HG02840 (cell line): Measurements from ENCODE around the gene GSTM4.

Experiments
- ATAC-seq: cut with Tn5 transposase; IDR thresholded peaks from one replicate; pipeline ENCODE4 v1.9.1; 2021; ENCODE audit warnings: mild to moderate bottlenecking, moderate library complexity, moderate number of reproducible peaks; ENCODE audit not compliant: unreplicated experiment, low FRiP score

Gene GSTM4

DNA sequence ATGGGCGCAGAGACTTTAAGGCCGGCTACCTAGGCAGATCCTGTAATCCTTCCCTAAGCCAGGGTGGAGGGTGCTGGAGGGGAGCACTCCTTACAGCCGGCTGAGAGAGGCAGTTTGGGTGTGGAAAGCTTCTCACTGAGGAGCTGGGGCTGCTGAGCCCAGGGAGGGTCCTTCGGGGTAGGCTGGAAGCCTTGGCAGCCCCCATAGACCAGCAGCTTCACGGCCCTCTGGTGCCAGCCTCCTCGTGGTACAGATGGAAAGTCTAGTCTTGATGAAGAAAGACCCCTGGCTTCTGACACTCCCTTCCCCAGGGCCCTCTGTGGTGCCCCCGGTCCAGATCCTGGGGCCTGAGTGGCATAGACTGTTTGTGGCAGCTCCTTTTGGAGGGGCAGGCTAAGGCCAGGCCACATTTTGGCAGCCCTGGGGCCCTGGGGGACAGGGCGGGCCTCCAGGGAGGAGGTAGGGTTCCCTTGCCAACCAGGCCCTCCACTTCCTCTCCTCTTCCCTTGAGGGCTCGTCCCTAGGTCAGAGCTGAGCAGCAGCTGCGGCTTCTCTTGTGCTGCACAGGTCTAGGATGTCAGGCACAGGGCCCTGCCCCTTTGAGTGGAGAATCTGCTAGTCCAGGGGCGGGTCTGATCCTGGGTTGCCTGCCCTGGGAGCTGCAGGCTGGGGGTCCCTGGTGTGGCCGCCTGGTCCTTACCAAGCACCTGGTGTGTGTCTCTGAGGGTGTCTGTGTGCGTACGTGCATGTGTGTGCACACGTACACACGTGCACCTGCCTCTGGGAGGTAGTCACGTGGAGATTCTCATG is 31.5 kb upstream of the GSTM4 start:
- ATAC-seq = no peak

DNA sequence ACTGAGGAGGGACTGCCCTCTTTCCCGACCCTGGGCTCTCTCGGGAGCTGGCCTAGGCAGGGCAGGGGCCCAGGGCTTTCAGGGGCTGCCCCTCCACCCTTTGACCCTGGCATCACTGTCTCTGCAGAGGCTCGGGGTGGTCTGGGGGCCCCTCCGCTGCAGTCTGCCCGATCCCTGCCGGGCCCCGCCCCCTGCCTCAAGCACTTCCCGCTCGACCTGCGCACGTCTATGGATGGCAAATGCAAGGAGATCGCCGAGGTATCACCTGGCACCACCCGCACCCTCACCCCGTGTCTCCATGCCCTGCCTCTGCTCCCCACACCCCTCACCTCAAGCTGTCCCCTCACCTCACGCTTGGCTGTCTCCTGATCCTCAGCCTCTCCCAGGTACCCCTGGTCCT is 30.7 kb upstream of the GSTM4 start:
- no peak for ATAC-seq

DNA sequence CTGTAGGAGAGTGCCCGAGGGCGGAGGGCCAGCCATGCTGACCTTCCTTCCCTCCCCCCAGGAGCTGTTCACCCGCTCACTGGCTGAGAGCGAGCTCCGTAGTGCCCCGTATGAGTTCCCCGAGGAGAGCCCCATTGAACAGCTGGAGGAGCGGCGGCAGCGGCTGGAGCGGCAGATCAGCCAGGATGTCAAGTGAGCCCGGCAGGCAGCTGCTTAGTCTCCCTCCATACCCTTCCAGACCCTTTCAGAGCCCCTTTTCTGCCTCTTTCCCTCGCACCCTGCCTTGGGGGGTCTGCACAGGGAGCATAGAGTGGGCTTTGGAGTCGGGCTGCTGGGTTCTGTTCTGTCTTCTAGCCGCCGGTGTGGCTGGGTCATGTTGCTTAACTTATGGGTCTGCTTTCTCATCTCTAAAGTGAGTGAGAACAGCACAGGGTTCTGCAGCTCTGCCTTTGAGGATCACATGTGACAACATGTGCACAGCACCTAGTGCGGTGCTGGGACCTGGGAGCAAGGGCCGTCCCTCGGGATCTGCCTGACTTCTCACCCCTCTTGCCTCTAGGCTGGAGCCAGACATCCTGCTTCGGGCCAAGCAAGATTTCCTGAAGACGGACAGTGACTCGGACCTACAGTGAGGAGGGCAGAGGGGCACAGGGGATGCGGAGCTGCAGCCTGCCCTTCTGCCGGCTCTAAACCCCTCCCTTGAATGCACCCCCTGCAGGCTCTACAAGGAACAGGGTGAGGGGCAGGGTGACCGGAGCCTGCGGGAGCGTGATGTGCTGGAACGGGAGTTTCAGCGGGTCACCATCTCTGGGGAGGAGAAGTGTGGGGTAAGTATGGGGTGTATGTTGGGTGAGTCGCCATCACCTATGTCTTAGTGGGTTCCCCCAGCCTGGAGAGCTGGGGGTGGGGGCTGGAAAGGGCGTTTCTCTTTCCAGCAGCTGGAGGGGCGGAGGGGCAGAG is 30.0 kb upstream of the GSTM4 start:
- ATAC-seq = no peak

DNA sequence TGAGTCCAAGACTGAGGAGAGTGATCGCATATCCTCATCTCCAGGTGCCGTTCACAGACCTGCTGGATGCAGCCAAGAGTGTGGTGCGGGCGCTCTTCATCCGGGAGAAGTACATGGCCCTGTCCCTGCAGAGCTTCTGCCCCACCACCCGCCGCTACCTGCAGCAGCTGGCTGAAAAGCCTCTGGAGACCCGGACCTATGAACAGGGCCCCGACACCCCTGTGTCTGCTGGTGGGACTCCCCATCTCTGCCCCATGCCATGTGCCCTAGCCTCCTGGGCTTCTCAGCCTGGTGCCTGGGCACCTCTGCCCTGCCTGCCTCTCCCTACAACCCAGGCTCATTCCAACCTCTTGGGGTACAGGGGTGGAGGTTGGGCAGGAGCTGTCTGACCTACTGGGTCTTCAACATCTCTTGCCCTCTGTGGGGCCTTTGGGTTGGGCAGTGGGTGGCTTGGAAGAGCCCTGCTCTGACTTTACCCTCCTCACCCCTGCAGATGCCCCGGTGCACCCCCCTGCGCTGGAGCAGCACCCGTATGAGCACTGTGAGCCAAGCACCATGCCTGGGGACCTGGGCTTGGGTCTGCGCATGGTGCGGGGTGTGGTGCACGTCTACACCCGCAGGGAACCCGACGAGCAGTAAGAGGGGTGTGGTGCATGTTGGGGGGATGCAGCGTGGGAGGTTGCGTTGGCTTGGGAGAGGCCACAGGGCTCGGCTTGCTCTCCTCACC is 29.1 kb upstream of the GSTM4 start:
- ATAC-seq = no peak

DNA sequence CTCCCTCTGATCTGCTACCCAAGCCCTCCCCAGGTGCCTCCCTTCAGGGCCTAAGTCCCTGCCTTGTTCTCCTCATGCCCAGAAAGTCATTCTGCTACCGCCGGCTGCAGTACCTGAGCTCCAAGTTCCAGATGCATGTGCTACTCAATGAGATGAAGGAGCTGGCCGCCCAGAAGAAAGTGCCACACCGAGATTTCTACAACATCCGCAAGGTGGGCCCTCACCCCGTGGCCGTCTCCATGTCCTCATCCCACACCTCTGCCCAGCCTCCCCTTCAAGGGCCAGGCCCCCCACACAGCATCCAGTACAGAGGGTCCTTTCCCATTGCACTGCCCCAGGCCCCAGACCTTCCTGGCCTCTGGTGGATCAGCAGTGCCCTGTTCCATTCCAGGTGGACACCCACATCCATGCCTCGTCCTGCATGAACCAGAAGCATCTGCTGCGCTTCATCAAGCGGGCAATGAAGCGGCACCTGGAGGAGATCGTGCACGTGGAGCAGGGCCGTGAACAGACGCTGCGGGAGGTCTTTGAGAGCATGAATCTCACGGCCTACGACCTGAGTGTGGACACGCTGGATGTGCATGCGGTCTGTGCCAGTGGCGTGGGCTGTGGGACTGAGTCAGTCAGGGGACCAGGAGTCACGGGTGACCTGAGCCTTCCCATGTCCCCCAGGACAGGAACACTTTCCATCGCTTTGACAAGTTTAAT is 28.1 kb upstream of the GSTM4 start:
- no peak for ATAC-seq

DNA sequence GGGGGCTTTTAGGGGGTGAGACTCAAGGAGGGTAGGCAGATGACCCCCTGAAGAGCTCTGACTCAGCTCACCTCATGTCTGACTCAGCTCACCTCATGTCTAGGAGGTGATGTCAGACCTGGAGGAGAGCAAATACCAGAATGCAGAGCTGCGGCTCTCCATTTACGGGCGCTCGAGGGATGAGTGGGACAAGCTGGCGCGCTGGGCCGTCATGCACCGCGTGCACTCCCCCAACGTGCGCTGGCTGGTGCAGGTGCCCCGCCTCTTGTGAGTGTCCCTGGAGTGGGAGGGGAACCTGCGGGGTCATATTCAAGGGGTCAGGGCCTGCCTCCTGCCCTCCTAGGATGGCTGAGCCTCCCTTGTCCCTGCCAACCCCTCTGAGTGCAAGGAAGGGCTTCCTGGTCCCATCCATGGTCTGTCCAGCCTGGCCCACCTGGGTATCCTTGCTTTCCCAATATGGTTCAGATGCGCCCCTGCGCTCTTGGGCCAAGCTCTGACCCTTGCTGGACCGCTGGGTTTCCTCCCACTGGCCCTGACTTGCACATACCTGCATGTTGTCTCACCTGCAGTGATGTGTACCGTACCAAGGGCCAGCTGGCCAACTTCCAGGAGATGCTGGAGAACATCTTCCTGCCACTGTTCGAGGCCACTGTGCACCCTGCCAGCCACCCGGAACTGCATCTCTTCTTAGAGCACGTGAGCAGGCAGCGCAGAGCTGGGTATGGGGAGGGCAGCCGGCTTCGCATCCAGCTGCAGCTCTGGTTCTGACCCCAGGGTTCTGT is 27.2 kb upstream of the GSTM4 start:
- no peak for ATAC-seq

DNA sequence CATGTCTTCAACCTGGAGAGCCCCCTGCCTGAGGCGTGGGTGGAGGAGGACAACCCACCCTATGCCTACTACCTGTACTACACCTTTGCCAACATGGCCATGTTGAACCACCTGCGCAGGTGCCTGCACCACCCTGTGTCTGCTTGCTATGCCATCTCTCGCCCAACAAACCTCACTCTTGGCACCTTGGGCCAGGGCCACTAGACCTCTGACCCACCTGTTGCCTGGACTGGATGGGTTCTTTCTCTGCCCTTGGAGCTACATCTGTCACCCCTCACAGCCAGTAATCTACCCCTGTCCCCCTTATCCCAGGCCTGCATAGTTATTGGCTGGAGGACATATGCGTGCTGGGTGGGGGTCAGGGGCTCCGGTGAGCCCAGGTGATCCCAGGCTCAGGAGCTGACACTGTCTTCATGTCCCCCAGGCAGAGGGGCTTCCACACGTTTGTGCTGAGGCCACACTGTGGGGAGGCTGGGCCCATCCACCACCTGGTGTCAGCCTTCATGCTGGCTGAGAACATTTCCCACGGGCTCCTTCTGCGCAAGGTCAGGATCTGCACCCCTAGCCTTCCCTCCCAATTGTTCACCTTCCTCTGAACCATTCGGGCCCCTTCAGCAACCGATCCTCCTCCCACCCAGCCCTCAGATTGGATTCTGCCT is 26.4 kb upstream of the GSTM4 start:
- no peak for ATAC-seq

DNA sequence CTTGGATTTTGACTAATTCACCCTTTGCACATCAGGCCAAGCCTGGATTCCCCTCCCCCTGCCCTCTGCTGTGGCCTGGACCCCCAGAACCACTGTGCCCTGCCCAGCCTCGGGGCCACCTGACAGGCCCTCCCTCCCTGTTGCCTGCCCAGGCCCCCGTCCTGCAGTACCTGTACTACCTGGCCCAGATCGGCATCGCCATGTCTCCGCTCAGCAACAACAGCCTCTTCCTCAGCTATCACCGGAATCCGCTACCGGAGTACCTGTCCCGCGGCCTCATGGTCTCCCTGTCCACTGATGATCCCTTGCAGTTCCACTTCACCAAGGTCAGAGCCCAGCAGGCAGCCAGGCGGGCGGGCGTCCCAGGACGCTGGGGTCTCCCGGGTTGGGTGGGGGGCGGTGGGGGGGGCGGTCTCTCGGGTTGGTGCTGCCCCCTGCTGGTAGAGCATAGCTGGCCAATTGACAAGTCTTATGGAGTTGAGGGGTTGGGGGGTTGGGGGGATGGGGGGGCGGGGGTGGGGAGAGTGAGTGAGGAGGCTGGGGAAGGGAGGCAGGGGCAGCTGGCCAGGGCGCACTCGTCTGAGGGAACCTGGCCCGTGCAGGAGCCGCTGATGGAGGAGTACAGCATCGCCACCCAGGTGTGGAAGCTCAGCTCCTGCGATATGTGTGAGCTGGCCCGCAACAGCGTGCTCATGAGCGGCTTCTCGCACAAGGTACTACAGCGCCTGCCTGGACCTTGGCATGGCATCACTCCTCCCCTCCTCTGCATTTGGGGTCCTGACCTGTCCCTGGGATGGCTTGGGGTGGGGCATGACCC is 25.6 kb upstream of the GSTM4 start:
- ATAC-seq = no peak

DNA sequence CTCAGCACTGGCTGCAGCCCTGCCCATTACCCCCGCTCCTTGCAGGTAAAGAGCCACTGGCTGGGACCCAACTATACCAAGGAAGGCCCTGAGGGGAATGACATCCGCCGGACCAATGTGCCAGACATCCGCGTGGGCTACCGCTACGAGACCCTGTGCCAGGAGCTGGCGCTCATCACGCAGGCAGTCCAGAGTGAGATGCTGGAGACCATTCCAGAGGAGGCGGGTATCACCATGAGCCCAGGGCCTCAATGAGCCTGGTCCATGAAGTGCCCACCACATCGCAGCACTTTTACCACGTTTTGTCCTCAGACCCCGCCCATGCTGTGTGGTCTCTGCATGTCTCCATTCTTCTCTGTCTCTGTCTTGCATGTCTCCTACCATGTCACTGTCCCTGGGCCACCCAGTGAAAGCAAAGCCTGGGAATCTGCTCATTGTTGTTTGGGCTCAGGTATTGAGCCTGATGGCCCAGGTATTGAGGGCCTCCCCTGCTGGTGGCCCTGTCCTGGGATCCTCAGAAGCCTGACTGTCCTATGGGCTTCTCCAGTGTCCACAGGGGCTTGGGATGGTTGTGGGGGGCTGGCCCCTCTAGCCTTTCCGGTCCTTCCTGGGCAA is 24.9 kb upstream of the GSTM4 start:
- no peak for ATAC-seq

DNA sequence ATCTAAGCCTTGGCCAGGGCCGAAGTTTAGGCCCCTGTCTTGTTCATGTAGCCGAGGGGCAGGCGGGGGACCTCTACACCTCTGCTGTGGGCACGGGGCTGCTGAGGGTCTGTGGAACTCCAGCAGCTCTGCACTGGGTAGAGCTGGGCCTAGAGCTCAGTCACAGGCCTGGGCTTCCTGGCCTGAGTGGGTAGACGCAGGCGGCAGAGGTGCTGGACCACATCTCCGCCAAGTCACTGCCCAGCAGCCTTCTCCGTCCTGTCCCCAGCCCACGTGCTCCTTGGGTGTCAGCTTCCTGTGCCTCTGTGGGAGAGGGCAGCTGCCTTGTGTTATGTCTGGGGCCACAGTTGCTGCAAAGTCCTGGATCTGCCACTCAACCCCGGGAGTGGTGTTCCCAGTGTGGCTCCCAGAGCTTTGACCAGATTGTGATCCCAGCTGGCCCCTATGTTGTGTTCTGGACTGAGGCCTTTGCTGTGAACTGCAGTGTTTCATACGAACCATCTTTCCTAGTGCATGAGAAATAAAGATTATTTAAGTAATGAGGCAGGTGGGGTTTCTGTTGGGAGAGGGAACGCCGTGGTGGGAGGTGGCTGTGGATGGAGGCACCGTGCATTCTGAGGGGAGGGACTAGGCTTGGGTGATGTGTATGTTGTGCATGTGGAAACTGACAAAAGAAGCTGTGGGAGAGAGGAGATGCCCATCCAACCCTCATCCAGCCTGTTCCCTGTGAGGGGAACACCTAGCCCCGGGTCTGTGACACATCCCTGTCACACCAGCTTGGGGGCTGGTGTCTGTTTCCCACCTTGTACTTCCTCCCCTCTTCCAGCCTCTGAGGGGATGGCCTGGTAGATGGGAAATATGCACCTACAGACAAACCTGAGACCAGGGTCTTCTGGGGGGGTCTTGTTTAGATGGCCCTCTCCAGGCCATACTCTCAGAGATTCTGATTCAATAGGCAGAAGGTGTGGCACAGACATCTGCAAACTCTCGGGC is 24.1 kb upstream of the GSTM4 start:
- no peak for ATAC-seq

DNA sequence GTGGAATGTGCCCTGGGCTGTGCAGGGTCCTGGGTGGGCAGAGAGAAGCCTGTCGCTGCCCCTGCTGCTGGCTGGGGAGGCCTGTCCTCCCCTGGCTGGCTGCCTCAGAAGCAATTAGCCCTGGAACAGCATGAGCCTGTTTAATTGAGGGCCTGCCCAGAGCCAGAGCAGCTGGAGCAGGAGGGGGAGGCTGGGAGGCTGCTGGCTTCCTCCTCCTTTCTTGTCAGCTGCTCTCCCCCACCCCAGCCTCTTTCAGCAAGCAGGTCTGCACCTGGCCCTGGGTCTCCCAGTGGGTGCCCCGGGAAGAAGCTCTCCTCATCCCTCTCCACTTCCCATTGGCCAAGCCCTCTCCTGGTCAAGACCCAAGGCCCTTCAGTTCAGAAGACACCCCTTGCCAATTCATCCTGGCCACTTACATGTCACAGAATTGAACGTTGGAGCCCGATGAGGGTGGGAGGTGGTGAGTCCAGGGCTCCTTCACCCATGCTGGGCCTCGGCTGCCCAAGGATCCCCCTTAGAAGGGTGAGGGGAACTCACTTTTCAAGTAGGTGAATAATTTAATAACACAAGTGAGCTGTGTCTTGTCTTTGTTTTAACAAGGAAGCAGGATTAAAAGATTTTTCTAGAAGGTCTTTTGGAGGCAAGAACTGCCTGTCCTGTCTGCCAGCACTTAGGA is 23.1 kb upstream of the GSTM4 start:
- no peak for ATAC-seq

DNA sequence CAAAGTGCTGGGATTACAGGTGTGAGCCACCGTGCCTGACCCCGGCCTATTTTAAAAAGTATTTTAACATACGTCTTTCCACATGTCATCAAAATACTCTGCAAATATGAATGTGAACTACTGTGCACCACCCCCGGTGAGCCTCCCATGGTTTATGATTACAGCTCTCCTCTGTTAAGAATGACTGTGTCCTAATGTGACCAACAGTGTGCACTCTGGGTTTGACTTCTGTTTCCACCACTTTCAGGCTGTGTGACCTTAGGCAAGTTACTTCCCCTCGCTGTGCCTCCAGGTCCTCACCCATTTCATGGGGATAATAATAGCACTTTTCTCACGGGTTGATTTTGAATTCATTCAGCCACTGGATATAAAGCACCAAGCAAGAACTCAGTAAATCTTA is 21.6 kb upstream of the GSTM4 start:
- ATAC-seq = no peak

DNA sequence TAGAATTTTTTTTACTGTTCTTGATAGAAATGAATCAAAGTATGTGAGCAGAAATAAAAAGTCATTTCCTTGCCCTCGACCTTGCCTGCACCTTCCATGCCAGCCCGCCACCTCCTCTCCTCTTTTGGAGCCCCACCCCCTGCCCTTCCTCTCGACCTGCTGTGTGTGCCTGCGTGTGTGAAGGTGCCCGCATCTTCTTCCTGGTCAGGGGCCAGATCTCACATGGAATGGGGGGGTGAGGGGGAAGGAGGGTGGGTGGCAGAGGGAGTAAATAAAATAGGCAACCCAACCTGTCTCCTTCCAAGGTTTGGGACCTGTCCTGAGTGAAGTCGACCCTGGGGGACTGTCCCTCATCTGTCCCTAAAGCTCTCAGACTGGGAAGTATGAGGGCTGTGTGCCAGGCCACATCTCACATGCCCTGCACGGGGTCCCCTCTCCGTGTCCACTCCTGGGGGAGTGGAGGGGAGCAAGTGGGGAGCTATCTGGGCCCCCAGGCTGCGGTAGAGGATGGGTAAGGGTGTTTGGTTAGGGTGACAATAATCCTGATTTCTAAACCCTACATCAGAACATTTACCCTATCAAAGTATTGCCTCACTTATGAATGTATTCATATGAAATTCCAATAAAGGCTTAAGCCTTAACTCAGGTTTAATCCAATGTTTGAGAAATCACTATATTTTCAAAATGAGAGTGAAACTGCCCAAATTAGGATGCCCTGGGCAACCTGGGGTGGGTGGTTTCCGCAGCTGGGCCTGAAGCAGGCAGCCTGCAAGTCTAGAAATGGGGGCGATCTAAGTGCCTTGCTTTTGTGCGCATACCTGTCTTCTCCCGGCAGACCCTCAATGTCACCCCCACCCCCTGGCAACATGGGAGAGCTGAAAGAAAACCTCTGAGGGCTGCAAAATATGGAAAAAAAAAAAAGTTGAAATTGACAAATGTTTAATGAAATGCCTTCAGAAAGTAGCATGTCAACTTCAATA is 20.8 kb upstream of the GSTM4 start:
- ATAC-seq = no peak

DNA sequence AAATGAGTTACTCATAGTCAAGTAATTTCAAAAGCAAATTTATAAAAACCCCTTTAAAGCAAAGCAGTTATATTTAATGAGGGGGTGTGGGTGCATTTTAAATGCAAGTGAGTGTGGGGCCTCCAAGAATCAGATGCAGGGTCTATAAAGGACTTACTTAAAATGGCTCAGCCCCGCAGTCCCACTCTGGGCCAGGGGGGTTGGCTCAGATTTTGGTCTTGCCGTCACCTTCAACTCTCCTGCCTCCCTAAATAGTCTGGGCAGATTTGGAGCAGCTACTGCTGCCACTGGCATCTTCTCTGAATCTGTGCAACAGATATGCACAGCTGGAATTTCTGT is 20.1 kb upstream of the GSTM4 start:
- no peak for ATAC-seq
